Effector memory CD8-positive, alpha-beta T cell (primary cell): ENCODE data around the gene LYPD5.

Experiments
- ATAC-seq: fragments of 150-1000 bp; cut with Tn5 transposase; replicated peaks from 2 replicates; pipeline ENCODE4 v1.10.0; 2021; ENCODE audit warnings: mild to moderate bottlenecking, moderate library complexity
- DNase-seq, 3 experiments: peaks; one replicate each; pipeline ENCODE4 v3.0.0; 2021
- H3K27ac Mint-ChIP-seq, 2 donors: one replicate each; pipeline ENCODE4 v1.8.0; 2022; ENCODE audit warnings: mild to moderate bottlenecking in 2 of 2, mixed read lengths in 2 of 2, moderate library complexity in 2 of 2
- H3K27me3 Mint-ChIP-seq, 2 donors: one replicate each; pipeline ENCODE4 v1.8.0; 2022; ENCODE audit warnings: mixed read lengths in 2 of 2
- H3K36me3 Mint-ChIP-seq: one replicate; pipeline ENCODE4 v1.8.0; 2022; ENCODE audit warnings: mild to moderate bottlenecking, moderate library complexity, mixed read lengths; ENCODE audit not compliant: insufficient read depth
- H3K4me1 Mint-ChIP-seq, 2 donors: one replicate each; pipeline ENCODE4 v1.8.0; 2022; ENCODE audit warnings: low read depth in 2 of 2, mixed read lengths in 2 of 2
- H3K4me3 Mint-ChIP-seq, 2 donors: one replicate each; pipeline ENCODE4 v1.8.0; 2022; ENCODE audit warnings: mild to moderate bottlenecking in 2 of 2, mixed read lengths in 2 of 2, moderate library complexity in 2 of 2
- H3K9me3 Mint-ChIP-seq, 2 donors: one replicate each; pipeline ENCODE4 v1.8.0; 2022; ENCODE audit warnings: mixed read lengths in 2 of 2

LYPD5 gene

DNA sequence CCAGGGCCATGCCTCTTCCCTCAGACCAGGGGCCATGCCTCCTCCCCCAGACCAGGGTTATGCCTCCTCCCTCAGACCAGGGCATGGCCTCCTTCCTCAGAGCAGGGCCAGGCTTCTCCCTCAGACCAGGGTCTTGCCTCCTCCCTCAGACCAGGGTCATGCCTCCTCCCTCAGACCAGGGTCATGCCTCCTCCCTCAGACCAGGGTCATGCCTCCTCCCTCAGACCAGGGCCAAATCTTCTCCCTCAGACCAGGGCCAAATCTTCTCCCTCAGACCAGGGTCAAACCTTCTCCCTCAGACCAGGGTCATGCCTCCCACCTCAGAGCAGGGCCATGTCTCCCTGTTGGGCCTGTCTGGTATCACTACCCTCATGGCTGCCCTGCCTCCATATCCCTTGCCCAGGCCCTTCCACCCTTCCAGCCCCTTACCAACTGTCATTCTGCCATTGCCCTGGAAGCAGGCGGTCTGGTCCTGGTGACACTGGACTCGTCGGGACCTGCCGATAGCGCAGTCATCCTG, 4.2 kb downstream of the LYPD5 start:
- H3K4me3 Mint-ChIP-seq, result peak overlapping the region; percentile 86
- DNase-seq, result no peak
- peaks cover 9% of the 10 kb centered on the region for H3K36me3 Mint-ChIP-seq
- ATAC-seq, result no peak
- no peaks in the 10 kb centered on the region for H3K9me3 Mint-ChIP-seq
- peaks cover 17 to 31% of the 10 kb centered on the region in 2 donors for H3K27me3 Mint-ChIP-seq
- H3K4me1 Mint-ChIP-seq, result peaks cover 11 to 16% of the 10 kb centered on the region in 2 donors
- no peak overlapping the region for H3K27ac Mint-ChIP-seq

DNA sequence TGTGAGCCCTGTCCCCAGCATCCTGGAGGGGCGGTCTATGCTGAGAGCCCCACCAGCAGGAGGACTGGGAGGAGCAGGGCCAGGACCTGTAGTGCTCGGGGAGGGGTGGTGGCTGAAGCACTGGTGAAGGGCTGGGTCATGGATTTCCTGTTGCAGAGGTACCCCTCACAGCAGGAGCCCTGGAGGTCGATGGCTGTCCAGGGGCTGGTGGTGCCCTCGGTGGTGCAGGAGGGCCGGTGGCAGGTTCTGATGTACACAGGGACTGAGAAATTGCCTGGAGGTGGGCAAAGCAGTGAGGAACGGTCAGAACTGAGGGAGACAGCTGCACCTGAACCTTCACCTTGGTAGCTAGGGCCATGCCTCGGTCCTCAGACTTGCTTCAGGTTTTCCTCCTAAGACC, 4.7 kb downstream of the LYPD5 start:
- ATAC-seq, result no peak
- Mint-ChIP-seq H3K4me1 (peaks cover 11 to 16% of the 10 kb centered on the region in 2 donors), H3K4me3 (peak overlapping the region; percentile 50 to 86), H3K9me3 (no peaks in the 10 kb centered on the region), H3K27me3 (peaks cover 17 to 32% of the 10 kb centered on the region in 2 donors), H3K27ac (peak overlapping the region in 1 of 2 donors; percentile 89), H3K36me3 (peaks cover 9% of the 10 kb centered on the region)
- no peak for DNase-seq

DNA sequence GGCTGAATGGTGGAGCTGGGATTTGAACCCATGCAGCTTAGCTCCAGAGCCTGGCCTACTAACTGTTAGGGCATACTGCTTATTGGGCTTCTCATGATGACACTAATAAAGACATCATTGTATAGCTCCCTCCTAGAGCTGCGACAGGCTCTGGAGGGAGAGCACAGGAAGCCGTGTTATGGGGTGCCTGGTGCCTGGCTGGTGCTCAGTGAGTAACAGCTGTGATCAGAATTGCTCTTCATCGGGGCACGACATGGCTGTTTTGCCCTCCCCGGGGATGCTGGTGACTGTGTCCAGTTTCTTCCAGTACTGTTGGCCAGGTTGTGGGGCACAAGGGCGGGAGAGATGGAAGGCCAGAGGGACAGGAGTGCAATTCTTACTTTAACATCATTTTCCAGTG, 5.1 kb downstream of the LYPD5 start:
- peaks cover 11 to 16% of the 10 kb centered on the region in 2 donors for H3K4me1 Mint-ChIP-seq
- no peaks in the 10 kb centered on the region for H3K9me3 Mint-ChIP-seq
- H3K4me3 Mint-ChIP-seq, result peak overlapping the region; percentile 50 to 66
- no peak for ATAC-seq
- peak overlapping the region in 1 of 2 donors; percentile 89 for H3K27ac Mint-ChIP-seq
- peaks cover 10% of the 10 kb centered on the region for H3K36me3 Mint-ChIP-seq
- peaks cover 17 to 32% of the 10 kb centered on the region in 2 donors for H3K27me3 Mint-ChIP-seq
- DNase-seq, result no peak

- ATAC-seq (no peak), DNase-seq (no peak)
- Mint-ChIP-seq H3K27ac (no peak overlapping the region), H3K4me3 (no peak overlapping the region), H3K27me3 (peaks cover 10 to 18% of the 10 kb centered on the region in 2 donors), H3K4me1 (no peaks in the 10 kb centered on the region), H3K36me3 (peaks cover 3% of the 10 kb centered on the region), H3K9me3 (no peaks in the 10 kb centered on the region)
These were observed 11.7 kb downstream of the LYPD5 start for GRCh38 chr19:43790587-43790986.

DNA sequence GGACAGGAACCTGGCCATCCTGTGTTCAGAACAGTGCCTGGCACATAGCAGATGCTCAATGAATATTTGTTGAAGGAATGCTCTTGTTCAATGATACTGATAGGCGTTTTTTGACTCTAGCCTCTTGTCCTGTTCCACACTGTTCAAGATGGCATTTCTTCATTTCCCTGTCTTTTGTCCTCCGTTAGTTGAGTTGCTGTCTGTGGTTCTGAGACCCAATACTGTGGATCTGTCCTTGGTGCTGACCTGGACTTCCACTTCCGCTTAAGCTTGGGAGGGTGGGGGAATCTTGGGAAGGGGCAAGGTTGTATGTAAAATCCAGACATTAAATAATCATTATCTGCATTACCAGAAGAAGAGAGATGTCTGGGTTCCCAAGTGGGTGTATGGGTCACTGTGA, 13.2 kb downstream of the LYPD5 start:
- peaks cover 7 to 11% of the 10 kb centered on the region in 2 donors for H3K4me1 Mint-ChIP-seq
- DNase-seq, result no peak
- H3K27ac Mint-ChIP-seq, result no peak overlapping the region
- H3K4me3 Mint-ChIP-seq, result no peak overlapping the region
- ATAC-seq, result no peak
- H3K27me3 Mint-ChIP-seq, result peaks cover 15 to 21% of the 10 kb centered on the region in 2 donors
- no peaks in the 10 kb centered on the region for H3K9me3 Mint-ChIP-seq
- H3K36me3 Mint-ChIP-seq, result peaks cover 3% of the 10 kb centered on the region

- Mint-ChIP-seq H3K4me1 (peaks cover 17 to 29% of the 10 kb centered on the region in 2 donors), H3K27ac (no peak overlapping the region), H3K36me3 (no peaks in the 10 kb centered on the region), H3K9me3 (no peaks in the 10 kb centered on the region), H3K27me3 (peaks cover 28 to 30% of the 10 kb centered on the region in 2 donors), H3K4me3 (no peak overlapping the region)
- no peak for DNase-seq
- ATAC-seq, result no peak
These were observed 15.6 kb downstream of the LYPD5 start for GRCh38 chr19:43786665-43787064.

DNA sequence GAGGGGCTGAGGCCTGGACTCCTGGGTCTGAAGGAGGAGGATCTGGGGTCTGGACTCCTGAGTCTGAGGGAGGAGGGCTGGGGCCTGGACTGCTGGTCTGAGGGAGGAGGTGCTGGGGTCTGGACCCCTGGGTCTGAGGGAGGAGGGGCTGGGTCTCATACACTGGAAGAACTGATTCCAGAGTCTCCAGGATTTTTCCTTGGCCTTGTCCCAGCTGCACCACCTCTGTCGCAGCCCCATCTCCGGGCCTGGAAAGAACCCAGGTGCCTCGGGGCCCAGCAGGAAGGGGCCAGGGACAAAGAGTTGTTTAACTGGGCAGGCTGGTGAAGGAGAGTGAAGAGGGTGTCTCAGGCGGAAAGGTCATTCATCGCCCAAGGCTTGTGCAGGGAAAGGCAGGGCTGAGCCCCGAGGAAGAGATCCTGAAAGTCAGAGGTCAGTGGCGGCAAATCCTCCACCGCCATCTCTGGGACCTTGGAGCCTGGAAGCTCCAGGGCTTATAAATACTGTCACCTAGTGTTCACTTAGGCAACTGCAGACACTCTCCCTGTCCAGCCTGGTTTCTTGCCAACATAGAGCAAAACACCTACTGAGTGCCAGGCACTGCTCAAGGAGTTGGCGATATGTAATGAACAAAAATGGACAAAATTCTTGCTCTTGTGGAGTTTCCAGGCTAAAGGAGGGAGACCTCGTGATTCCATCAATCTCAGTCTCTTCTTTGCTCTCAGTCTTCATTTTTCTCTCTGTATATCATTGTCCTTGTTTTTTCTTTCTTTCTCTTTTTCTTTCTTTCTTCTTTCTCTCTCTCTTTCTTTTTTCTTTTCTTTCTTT, 17.1 kb downstream of the LYPD5 start:
- Mint-ChIP-seq H3K27ac (peak overlapping the region in 1 of 2 donors; percentile 73), H3K9me3 (no peaks in the 10 kb centered on the region), H3K4me1 (peaks cover 27 to 40% of the 10 kb centered on the region in 2 donors), H3K27me3 (peaks cover 24 to 38% of the 10 kb centered on the region in 2 donors), H3K36me3 (no peaks in the 10 kb centered on the region), H3K4me3 (peak overlapping the region in 1 of 2 donors; percentile 45)
- DNase-seq (peak; percentile 54 to 62 (median 57)), ATAC-seq (peak; percentile 57)

DNA sequence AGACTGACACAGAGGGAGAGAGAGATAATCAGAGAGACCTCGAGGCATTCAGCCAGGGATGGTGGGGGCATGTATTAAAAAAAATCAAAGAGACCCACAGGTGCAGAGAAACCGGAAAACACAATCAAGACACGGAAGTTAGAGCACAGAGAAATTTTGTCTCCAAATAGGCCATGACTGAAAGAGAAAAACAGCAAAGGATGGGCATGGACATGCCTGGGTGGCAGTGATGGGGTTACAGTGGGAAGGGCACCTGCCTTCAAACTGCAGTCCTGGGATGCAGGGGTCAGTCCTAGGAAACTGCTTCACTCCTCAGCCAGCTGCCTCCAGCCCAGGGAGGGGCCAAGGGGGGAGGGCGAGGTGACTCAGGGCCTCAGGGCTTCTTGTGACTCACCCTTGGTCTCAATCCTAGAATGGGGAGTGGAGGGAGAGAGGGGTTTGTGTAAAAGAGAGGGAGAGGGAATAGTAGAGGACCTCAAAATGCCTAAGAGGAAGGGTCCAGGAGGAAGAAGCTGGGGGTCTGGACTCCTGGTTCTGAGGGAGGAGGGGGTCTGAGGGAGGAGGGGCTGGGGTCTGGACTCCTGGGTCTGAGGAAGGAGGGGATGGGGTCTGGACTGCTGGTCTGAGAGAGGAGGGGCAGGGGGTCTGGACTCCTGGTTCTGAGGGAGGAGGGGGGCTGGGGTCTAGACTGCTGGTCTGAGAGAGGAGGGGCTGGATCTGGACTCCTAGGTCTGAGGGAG, 17.8 kb downstream of the LYPD5 start:
- H3K9me3 Mint-ChIP-seq, result no peaks in the 10 kb centered on the region
- peaks cover 31 to 45% of the 10 kb centered on the region in 2 donors for H3K4me1 Mint-ChIP-seq
- peak overlapping the region in 1 of 2 donors; percentile 41 for H3K27ac Mint-ChIP-seq
- peak overlapping the region; percentile 54 to 69 for H3K4me3 Mint-ChIP-seq
- H3K36me3 Mint-ChIP-seq, result peaks cover 3% of the 10 kb centered on the region
- H3K27me3 Mint-ChIP-seq, result peaks cover 24 to 38% of the 10 kb centered on the region in 2 donors
- DNase-seq (no peak), ATAC-seq (no peak)

GRCh38 chr19:43783636-43784035, 18.6 kb downstream of the LYPD5 start:
- Mint-ChIP-seq H3K4me1 (peaks cover 35 to 52% of the 10 kb centered on the region in 2 donors), H3K27ac (peak overlapping the region in 1 of 2 donors; percentile 41), H3K9me3 (no peaks in the 10 kb centered on the region), H3K36me3 (peaks cover 3% of the 10 kb centered on the region), H3K4me3 (peak overlapping the region; percentile 54 to 69), H3K27me3 (peaks cover 20 to 38% of the 10 kb centered on the region in 2 donors)
- DNase-seq, result no peak
- no peak for ATAC-seq

DNA sequence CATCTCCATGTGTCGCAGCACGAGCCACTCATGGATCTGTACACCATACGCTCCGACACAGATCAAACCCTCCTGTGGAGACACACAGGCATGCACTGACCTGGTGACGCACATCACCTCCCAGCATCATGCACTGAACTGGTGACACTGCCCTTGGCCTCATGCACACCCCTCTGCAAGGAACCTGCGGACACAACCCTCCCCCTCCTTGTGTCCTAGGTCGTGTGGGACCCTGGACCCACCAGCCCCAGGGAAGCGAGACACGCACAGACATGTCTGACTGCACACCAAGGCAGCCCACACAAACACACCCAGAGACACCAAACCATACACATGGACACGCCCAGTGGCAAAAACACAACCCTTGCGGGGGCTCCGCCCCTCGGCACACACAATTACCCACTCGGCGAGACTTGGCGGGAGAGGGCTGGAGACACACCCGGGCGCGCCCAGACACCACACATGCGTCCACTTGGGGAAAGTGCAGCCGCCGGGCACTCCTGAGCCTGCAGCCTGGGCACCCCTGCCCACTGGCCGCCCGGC, 19.5 kb downstream of the LYPD5 start:
- Mint-ChIP-seq H3K4me1 (peaks cover 41 to 61% of the 10 kb centered on the region in 2 donors), H3K36me3 (peaks cover 3% of the 10 kb centered on the region), H3K27me3 (peaks cover 19 to 38% of the 10 kb centered on the region in 2 donors), H3K9me3 (no peaks in the 10 kb centered on the region), H3K4me3 (peak overlapping the region; percentile 57 to 69), H3K27ac (peak overlapping the region in 1 of 2 donors; percentile 20)
- DNase-seq, result no peak
- peak; percentile 43 for ATAC-seq

DNA sequence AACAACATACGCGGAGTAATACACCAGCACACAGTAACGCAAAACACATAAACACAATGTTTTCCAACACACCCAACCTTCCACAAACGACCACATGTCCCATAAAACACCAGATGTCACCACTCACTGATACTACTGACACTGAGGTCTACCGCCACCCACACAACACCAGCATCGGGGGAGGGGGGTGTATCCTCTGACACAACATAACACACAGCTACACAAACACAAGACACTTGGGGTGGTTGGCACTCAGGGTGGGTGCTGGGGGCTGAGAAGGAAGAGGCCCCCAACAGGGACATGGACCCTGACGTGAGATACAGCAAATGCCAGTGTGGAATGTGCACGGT, 20.0 kb downstream of the LYPD5 start:
- peak overlapping the region; percentile 57 to 69 for H3K4me3 Mint-ChIP-seq
- H3K4me1 Mint-ChIP-seq, result peaks cover 41 to 62% of the 10 kb centered on the region in 2 donors
- no peak for ATAC-seq
- peaks cover 3% of the 10 kb centered on the region for H3K36me3 Mint-ChIP-seq
- no peak for DNase-seq
- peaks cover 19 to 38% of the 10 kb centered on the region in 2 donors for H3K27me3 Mint-ChIP-seq
- H3K9me3 Mint-ChIP-seq, result no peaks in the 10 kb centered on the region
- H3K27ac Mint-ChIP-seq, result peak overlapping the region; percentile 20 to 85

- Mint-ChIP-seq H3K36me3 (peaks cover 3% of the 10 kb centered on the region), H3K4me1 (peaks cover 43 to 62% of the 10 kb centered on the region in 2 donors), H3K27ac (peak overlapping the region; percentile 55 to 85), H3K4me3 (peak overlapping the region; percentile 57 to 69), H3K9me3 (no peaks in the 10 kb centered on the region), H3K27me3 (peaks cover 19 to 38% of the 10 kb centered on the region in 2 donors)
- DNase-seq (no peak), ATAC-seq (no peak)
These were observed 20.5 kb downstream of the LYPD5 start for GRCh38 chr19:43781630-43782310.
